ENCODE data around the gene HS3ST4.

The HS3ST4 gene

GRCh38 chr16:26108836-26109505 lies 417.2 kb downstream of the HS3ST4 start:
- DNase-seq (ENCODE audit: low spot score) = no peak

DNA sequence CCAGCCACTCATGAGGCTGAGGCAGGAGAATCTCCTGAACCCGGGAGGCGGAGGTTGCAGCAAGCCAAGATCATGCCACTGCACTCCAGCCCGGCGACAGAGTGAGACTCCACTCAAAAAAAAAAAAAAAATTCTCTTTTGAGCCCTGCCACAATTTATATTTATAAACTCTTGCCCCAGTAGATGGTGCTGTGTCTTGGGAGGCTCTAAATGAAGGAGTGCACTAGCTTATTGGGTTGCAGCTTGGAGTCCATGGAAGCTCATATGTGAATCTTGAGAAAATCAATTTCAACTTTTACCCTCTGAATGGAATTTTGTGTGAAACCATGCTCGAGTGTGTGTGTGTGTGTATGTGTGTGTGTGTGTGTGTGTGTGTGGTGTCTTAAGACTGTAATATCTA lies 420.1 kb downstream of the HS3ST4 start:
- no peak for DNase-seq (ENCODE audit: low spot score)

DNA sequence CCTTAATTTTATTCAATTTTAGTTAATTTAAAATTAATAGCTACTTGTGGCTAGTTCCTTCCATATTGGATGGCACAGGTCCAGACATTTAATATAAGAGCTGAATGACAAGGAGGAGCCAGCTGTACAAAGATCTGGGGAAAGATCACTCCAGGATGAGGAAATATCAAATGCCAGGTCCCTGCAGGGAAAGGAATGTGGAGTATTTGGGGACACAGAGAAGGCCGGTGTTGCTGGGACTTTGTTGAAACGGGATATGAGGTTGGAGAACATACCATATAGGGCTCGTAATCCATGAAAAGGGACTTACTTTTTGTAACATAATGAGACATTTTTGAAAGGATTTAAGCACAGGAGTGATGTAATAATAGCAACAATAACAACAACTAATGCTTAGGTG lies 426.8 kb downstream of the HS3ST4 start:
- DNase-seq (ENCODE audit: low spot score) = no peak

- no peak for DNase-seq (ENCODE audit: low spot score)
These were observed 429.0 kb downstream of the HS3ST4 start for GRCh38 chr16:26120729-26121128.

DNA sequence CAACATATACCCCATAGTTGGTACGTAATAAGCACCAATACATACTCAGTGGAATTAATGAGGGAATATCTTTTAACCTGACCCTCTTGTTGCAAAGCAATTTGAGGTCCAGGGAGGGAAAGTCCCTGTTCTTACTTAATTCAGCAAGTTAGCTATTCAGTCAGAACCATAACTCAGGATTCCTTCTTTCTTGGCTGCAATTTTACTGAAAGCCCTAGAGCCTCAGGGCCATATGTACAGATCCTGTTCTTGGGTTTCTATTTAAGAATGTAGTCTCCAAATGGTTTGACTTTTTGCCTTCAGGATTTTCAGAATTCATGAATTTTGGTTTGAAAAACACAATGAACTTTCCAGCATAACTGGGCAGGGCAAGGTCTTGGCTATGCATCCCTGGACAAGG lies 436.5 kb downstream of the HS3ST4 start:
- DNase-seq (ENCODE audit: low spot score) = no peak

- DNase-seq (ENCODE audit: low spot score) = no peak
These were observed 438.2 kb downstream of the HS3ST4 start for GRCh38 chr16:26129997-26130396.

DNA sequence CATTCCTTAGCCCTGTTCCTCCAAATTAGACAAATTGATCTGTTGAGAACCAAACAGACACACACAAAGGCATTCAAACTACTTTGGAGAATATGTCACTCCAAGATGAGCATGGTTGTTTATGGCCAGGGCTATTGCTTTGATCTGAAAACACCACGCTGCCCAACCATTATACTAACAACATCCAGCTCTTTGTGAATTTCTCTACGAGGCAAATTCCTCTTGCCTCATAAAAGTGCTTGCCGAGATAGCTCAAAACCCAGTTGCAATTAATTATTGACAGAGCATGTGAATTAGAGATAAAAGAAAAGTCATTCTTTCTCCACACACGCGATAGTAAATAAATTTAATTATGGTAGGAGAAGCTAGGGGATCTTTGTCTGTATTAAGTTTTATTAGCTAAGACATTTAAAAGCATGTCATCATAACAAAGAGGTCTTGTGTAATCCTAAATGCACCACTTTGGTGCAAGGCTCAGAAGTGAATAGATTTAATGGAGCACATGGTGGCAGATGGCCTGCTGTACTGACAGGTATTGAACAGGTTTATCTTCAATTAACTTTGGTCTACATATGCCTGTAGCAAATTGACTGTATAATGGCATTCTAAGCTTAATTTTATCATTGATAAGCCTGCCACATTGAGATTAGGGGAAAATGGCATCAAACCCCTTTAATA lies 441.8 kb downstream of the HS3ST4 start:
- no peak for DNase-seq (ENCODE audit: low spot score)

DNA sequence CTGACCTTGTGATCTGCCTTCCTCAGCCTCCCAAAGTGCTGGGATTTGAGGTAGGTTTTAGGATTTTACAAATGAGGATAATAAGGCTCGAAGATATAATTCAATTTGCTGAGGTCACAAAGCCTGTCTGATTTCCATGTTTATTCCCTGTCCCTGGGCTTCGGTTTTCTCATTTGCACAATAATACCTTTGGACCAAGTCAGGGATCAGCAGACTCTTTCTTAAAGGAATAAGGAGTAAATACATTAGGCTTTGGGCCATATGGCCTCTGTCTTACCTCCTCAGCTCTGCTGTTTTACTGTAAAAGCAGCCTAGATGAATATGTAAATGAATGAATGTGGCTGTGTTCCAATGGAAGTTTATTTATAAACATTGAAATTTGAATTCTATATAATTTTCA lies 442.8 kb downstream of the HS3ST4 start:
- no peak for DNase-seq (ENCODE audit: low spot score)

GRCh38 chr16:26137956-26138355 lies 446.2 kb downstream of the HS3ST4 start:
- DNase-seq (ENCODE audit: low spot score) = no peak

GRCh38 chr16:26139091-26139490 lies 447.3 kb downstream of the HS3ST4 start:
- DNase-seq (ENCODE audit: low spot score) = no peak

- DNase-seq (ENCODE audit: low spot score) = no peak
These were observed 448.1 kb downstream of the HS3ST4 start for GRCh38 chr16:26139884-26140283.

DNA sequence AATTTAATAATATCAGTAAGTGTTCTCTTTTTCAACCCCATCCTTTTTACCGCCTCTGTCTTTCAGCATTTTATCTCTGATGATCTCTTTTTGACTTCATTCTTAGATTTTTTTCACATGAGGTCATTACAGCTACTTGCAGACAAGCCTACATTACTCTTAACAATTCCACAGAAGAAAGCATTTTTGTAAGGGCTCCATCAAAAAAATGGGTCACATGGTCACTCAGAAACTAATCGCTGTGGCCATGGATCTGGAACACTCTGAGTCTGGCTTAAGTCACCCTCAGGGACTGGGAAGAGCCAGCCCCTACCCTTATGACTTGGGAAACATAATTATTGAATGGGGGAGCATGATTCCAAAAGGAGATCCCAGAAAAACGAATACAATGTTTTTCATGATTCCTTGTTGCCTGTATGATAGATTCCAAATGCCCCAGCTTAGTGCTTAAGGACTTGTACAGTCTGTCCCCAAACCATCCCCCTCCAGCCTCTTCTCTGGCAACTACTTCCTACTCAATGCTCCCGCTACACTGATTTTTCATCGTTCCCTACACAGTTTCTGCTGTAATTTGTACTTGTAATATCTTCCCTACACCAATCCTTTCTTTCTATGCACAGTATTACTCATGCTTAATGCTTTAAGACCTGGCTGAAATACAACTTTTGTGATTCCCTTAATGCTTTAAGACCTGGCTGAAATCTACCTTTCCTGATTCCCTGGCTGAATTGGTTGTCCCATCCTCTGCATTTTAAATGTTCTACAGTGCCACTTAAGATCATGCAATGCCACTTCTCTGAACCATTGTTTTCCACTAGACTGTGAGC lies 457.8 kb downstream of the HS3ST4 start:
- no peak for DNase-seq (ENCODE audit: low spot score)

DNA sequence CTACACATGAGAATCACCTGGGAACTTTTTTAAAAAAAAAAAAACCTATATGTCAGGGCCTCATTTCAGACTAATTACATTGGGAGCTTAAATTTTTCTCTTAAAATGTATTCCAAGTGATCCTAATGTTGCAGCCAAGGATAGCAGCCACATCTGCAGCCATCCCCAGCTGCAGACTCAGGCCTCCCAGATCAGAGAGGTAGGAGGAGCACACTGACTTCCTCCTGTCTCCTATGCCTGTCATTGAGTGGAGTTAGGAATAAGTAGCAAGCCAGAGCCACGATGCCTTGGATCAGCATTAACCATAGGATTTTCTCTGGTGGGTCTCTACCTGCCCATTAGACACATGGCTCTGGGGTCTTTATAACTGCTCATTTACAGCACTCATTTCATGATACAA lies 463.5 kb downstream of the HS3ST4 start:
- no peak for DNase-seq (ENCODE audit: low spot score)

DNA sequence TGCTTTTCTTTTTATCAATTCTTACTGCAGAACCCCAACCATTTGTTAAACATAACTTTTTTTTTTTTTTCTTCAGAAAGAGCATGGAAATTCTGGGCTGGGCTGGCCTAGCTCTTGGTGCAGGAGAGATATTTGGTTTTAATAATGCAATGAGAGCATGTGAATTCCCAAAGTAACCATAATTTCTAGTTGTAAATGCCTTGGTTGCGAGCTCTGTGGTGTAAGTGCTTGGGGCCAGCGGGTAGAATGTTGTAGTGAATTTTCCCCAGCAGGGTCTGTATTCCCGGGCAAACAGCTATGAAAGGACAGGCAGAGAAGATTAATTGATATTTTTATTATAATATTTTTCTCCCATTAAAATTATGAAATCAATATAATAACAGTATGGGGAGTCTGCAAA lies 465.6 kb downstream of the HS3ST4 start:
- no peak for DNase-seq (ENCODE audit: low spot score)

DNA sequence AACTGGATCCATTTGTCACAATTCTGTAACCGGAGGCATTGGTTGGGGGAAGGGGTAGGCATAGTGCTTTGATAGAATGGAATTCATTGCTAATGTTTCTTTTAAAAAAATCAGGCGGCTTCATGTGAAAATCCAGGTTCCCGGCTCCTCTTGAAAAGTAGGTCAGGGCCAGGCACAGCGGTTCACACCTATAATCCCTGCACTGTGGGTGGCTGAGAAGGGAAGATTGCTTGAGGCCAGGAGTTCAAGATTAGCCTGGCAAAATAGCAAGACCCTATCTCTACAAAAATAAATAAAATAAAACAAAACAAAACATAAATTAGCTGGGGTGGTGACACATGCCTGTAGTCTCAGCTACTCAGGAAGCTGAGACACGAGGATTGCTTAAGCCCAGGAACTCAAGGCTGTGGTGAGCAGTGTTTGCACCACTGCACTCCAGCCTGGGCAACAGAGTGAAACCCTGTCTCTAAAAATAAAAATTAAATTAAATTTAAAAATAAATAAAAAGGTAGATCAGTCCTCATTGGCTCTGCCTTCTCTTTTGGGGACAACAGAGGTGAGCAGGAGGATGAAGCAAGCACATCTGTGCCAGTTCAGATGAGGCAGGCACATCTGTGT lies 466.5 kb downstream of the HS3ST4 start:
- no peak for DNase-seq (ENCODE audit: low spot score)

- no peak for DNase-seq (ENCODE audit: low spot score)
These were observed 469.9 kb downstream of the HS3ST4 start for GRCh38 chr16:26161461-26162180.

DNA sequence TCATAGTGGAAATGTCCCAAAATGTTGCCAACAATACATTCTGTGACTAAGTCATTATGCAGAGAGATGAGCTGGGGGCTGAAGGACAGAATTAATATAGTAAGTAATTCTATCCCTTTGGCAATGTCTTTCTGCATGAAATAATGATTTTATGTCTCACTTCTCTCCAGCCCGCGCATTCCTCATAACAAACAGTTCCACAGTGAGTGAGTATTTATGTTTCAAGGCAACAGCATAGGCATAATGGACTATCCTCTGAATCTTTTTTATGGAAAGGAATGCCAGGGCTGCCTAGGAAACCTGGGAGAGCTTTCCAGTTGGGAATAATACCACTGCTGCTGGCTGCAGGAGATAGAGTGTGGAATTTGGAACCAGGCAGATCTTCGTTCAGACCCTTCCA lies 477.7 kb downstream of the HS3ST4 start:
- DNase-seq (ENCODE audit: low spot score) = no peak

DNA sequence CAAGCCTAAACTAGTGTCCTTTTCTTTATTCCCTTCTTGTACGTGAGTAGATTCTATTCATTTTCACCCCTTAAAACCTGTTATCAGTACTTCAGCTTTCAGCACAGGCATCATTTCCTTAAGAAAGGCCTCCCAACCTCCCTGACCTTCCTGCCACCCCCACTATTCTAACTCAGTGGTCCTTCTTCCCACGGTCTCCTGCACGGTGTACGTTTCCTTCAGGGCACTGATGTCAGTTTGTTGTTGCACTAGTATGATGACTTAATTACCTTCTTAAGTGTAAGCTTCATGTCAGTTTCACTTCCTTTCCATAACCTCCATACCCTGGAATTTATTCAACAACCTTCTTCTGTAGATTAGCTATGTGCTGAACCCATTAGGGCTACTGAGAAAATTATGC lies 484.2 kb downstream of the HS3ST4 start:
- no peak for DNase-seq (ENCODE audit: low spot score)

DNA sequence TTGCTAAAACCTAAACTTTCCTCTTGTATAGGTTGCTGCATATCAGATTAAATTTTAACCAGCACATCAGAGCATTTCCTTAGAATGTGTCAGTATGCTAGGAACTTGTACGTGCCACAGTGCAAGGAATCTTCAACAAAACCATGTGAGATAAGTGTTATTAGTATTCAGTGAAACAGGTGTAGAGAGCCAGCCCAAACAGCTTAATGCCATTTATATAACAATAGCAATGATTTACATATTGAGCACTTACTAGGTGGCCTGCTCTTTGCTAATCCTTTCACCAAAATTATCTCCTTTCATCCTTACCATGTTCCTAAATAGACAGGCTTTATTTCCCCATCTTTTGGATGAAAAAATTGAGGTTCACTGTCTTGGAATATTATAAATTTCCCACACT lies 485.7 kb downstream of the HS3ST4 start:
- no peak for DNase-seq (ENCODE audit: low spot score)

- no peak for DNase-seq (ENCODE audit: low spot score)
These were observed 486.5 kb downstream of the HS3ST4 start for GRCh38 chr16:26178298-26178697.

DNA sequence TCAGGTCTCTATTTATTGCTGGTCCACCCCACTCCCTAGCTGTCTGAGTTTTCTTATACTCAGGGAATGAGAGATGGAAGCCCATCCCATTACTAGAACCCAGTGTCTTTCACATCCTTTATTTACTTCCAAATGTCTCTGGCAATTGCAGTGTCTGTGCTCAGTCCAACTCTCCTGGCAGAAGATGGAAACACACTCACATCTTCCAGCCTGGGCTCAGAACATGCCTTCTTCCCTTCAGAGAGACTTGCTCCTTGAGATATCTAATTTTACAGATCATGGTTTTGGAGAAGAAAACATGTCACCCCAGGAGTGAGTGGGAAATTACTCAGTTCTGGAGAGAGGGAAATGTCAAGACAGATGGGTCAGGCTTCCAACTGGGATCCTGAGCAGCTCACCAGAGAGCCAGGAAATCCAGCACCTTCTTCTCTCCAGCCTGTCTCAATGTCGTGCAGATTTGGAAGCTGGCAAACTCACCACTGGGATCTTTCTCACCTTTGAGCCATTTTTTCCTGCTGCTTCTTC lies 494.4 kb downstream of the HS3ST4 start:
- DNase-seq (ENCODE audit: low spot score) = peak; percentile 2

All from pons (tissue), 1 donor.